Neutrophil (primary cell): ENCODE measurements around the gene ENOX1.

Source experiments
- H3K27ac ChIP-seq: fragments of 200-600 bp; sonication (generic); 2 replicates; pipeline ENCODE4 v1.5.1; 2016; ENCODE audit warnings: mild to moderate bottlenecking, moderate library complexity
- H3K27me3 ChIP-seq: fragments of 200-600 bp; sonication (generic); 2 replicates; pipeline ENCODE4 v1.6.0; 2016; ENCODE audit warnings: mild to moderate bottlenecking
- H3K36me3 ChIP-seq: fragments of 200-600 bp; sonication (generic); 2 replicates; pipeline ENCODE4 v1.5.1; 2017
- H3K4me1 ChIP-seq, 2 experiments: fragments of 200-600 bp in 1 of 2; sonication (generic) in 1 of 2; 1 replicate in 1 of 2; 2 replicates in 1 of 2; pipeline versions ENCODE4 v1.5.1 to v1.6.1; 2013 to 2016; ENCODE audit warnings: low read depth in 1 of 2, low read length in 1 of 2, mild to moderate bottlenecking in 1 of 2, moderate library complexity in 1 of 2; ENCODE audit not compliant: control insufficient read depth in 1 of 2, insufficient read depth in 1 of 2
- H3K4me3 ChIP-seq, 2 experiments: fragments of 200-600 bp in 1 of 2; sonication (generic) in 1 of 2; 1 replicate in 1 of 2; 2 replicates in 1 of 2; pipeline ENCODE4 v1.5.1; 2013 to 2016; ENCODE audit warnings: low read depth in 1 of 2, low read length in 1 of 2, mild to moderate bottlenecking in 1 of 2, moderate library complexity in 1 of 2
- H3K9me3 ChIP-seq: fragments of 200-600 bp; sonication (generic); 2 replicates; pipeline ENCODE4 v1.5.1; 2016
- TF ChIP-seq, protein P1 (sequence below): fragments of 200-600 bp; sonication (generic); IDR thresholded peaks from 2 replicates; pipeline ENCODE4 v1.5.1; 2016; ENCODE audit warnings: antibody characterized with exemption

ENOX1 gene

DNA sequence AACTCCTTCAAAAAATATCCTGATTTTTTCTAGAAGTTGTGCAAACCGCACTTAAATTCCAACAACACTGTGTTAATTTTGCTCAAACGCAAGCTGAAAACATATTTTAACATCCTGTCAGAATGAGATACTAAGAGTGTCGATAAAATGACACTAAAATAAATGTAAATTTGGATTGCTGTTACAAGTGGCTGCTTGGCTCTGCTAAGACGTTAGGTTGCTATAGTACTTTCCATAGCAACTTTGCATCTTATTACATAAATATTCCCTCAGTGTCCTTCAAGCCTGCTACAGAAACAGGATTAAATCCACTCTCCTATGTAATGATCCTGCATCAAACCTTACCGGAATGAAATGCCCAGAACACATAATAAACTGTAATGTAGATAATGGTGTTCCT lies 471.2 kb downstream of the ENOX1 start:
- Histone ChIP-seq H3K4me3 (no peak overlapping the region), H3K36me3 (no peaks in the 10 kb centered on the region), H3K27me3 (no peaks in the 10 kb centered on the region), H3K27ac (no peak overlapping the region), H3K9me3 (no peaks in the 10 kb centered on the region), H3K4me1 (peaks cover 0 to 5% of the 10 kb centered on the region in 2 experiments)
- TF ChIP-seq, protein P1, sequence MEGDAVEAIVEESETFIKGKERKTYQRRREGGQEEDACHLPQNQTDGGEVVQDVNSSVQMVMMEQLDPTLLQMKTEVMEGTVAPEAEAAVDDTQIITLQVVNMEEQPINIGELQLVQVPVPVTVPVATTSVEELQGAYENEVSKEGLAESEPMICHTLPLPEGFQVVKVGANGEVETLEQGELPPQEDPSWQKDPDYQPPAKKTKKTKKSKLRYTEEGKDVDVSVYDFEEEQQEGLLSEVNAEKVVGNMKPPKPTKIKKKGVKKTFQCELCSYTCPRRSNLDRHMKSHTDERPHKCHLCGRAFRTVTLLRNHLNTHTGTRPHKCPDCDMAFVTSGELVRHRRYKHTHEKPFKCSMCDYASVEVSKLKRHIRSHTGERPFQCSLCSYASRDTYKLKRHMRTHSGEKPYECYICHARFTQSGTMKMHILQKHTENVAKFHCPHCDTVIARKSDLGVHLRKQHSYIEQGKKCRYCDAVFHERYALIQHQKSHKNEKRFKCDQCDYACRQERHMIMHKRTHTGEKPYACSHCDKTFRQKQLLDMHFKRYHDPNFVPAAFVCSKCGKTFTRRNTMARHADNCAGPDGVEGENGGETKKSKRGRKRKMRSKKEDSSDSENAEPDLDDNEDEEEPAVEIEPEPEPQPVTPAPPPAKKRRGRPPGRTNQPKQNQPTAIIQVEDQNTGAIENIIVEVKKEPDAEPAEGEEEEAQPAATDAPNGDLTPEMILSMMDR, result no peak

DNA sequence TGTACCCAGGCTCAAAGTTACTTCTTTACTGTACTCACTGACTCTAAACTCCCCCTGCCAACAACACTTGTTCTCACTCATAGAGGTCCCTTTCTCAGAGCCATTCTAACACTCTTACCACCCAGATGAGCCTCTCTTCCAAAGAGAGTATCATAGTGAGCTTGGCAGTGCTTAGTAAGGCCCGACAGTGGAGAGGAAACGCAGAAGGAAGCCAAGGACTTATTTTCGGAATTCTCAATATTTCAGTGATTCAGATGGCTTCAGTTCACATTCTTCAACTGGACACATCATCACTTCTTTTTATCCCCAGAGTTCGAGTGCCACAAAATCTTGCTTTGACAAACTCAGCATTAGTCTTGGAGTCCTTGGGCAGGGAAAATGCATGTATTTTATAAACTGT lies 477.5 kb downstream of the ENOX1 start:
- H3K4me1 ChIP-seq, result peaks cover 0 to 3% of the 10 kb centered on the region in 2 experiments
- no peaks in the 10 kb centered on the region for H3K27me3 ChIP-seq
- TF ChIP-seq, protein P1, result no peak
- no peaks in the 10 kb centered on the region for H3K36me3 ChIP-seq
- no peak overlapping the region for H3K4me3 ChIP-seq
- no peak overlapping the region for H3K27ac ChIP-seq
- no peaks in the 10 kb centered on the region for H3K9me3 ChIP-seq

DNA sequence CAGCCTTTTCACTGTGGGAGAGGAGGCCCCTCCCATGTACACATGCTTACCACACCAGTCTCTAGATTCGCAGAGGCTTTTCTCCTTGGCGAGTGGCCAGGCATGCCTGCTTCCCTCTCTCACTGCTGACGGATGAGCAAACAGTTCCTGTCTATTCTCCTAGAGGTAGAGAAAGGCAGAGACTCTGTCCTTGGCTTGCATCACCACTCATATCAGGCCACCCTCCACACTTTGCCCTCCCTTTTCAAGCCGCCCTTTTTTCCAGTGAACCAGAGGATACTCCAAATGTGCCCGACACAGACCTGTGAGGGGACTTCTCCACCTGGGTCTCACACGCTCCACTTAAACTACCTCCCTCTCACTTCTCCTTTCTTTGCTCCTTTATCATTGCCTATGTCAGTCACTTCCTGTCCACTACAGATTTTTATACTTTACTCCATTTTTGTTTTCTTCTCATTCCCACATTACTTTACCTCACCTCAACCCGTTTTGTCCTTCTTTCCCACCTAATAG lies 478.8 kb downstream of the ENOX1 start:
- no peaks in the 10 kb centered on the region for H3K36me3 ChIP-seq
- no peaks in the 10 kb centered on the region for H3K27me3 ChIP-seq
- no peak overlapping the region for H3K4me3 ChIP-seq
- no peak overlapping the region for H3K27ac ChIP-seq
- peaks cover 0 to 3% of the 10 kb centered on the region in 2 experiments for H3K4me1 ChIP-seq
- no peaks in the 10 kb centered on the region for H3K9me3 ChIP-seq
- TF ChIP-seq, protein P1, result no peak

DNA sequence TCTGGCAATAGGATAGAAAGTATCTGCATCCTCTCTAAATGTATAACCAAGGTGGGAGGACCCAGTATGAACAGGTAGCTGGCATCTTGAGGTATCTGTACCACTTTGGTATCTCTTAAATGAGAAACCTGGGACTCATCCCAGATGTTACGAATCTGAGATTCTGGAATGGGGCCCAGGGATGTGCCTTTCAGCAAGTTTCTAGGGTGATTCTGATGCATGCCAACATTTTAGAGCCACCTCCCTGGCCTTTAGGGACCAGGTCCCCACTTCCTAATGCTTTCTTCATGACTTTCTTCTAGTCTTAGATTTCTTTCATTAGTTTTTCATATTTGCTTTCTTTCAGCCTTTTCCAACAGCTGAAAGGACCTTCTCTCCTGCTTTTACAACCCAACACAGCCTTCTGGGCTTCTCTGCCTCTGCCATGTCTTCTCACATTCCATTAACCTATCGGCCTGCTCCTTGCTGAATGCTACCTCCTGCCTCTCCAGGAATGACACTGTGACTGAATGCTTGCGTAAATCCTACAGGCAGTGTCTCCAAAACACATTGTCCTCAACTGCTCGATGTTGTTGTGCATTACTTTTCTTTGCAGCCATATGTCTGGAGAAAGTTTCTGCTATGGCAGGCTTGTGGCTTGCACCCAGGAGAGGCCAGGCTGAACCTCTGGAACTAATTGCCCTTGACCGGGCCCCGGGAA lies 479.4 kb downstream of the ENOX1 start:
- Histone ChIP-seq H3K36me3 (no peaks in the 10 kb centered on the region), H3K27me3 (no peaks in the 10 kb centered on the region), H3K4me1 (peaks cover 0 to 3% of the 10 kb centered on the region in 2 experiments), H3K4me3 (no peak overlapping the region), H3K9me3 (no peaks in the 10 kb centered on the region), H3K27ac (no peak overlapping the region)
- TF ChIP-seq, protein P1, result no peak

DNA sequence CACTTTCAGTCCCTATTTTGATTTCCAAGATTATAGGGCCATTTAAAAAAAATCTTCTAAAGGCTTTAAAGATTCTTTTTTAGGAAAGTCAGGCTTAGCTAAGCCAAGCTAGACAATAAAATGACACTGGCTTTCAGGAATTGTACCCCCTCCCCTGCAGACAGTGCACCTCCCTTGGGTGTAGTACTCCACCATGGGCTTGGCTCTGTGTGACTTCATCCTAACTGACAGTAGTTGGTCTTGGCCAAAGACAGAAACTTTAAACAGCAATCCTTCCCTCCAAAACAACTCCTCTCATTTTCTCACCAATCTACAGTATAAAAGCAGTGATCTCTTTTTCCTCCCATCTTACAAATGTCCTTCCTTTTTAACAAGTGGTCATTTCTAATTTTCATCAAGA lies 480.4 kb downstream of the ENOX1 start:
- Histone ChIP-seq H3K9me3 (no peaks in the 10 kb centered on the region), H3K27me3 (no peaks in the 10 kb centered on the region), H3K4me1 (peaks cover 0 to 3% of the 10 kb centered on the region in 2 experiments), H3K27ac (no peak overlapping the region), H3K4me3 (no peak overlapping the region), H3K36me3 (no peaks in the 10 kb centered on the region)
- TF ChIP-seq, protein P1, result no peak
